Stimulated activated CD8-positive, alpha-beta memory T cell treated with anti-CD3 and anti-CD28 coated beads, Interleukin-7, amount 100 ng/mL, for 4 hours (primary cell): Measurements from ENCODE around the gene AGPAT3.
"Not testable (repeated sequence)": the region's sequence is repeated elsewhere in the genome, so short reads cannot be mapped to it uniquely, and the experiment has no call there.

Source experiments
- DNase-seq, 2 donors: peaks; one replicate each; pipeline ENCODE4 v3.0.0-alpha.2; 2020; ENCODE audit warnings: low read depth in 2 of 2

Gene AGPAT3

GRCh38 chr21:43882952-43883545, 18.0 kb downstream of the AGPAT3 start:
- DNase-seq, result no peak

- no peak for DNase-seq
These were observed 19.2 kb downstream of the AGPAT3 start for GRCh38 chr21:43884012-43884860.

GRCh38 chr21:43884861-43885417, 19.9 kb downstream of the AGPAT3 start:
- DNase-seq, result no peak

- DNase-seq, result no peak
These were observed 20.7 kb downstream of the AGPAT3 start for GRCh38 chr21:43885721-43886120.

GRCh38 chr21:43886565-43886964, 21.5 kb downstream of the AGPAT3 start:
- DNase-seq, result no peak

- no peak for DNase-seq
These were observed 24.0 kb downstream of the AGPAT3 start for GRCh38 chr21:43889069-43889468.

- no peak for DNase-seq
These were observed 25.0 kb downstream of the AGPAT3 start for GRCh38 chr21:43890042-43890441.

- no peak for DNase-seq
These were observed 27.3 kb downstream of the AGPAT3 start for GRCh38 chr21:43892334-43892733.

GRCh38 chr21:43892984-43893535, 28.0 kb downstream of the AGPAT3 start:
- DNase-seq, result no peak

- DNase-seq, result no peak
These were observed 28.6 kb downstream of the AGPAT3 start for GRCh38 chr21:43893536-43894205.

GRCh38 chr21:43894206-43894577, 29.2 kb downstream of the AGPAT3 start:
- no peak for DNase-seq

- DNase-seq, result no peak
These were observed 30.2 kb downstream of the AGPAT3 start for GRCh38 chr21:43895196-43895595.

GRCh38 chr21:43896696-43897299, 31.8 kb downstream of the AGPAT3 start:
- DNase-seq, result not testable (repeated sequence)

- no peak for DNase-seq
These were observed 34.5 kb downstream of the AGPAT3 start for GRCh38 chr21:43899307-43900077.

GRCh38 chr21:43900078-43900385, 35.0 kb downstream of the AGPAT3 start:
- no peak for DNase-seq

- no peak for DNase-seq
These were observed 35.7 kb downstream of the AGPAT3 start for GRCh38 chr21:43900690-43901089.

GRCh38 chr21:43902441-43902840, 37.4 kb downstream of the AGPAT3 start:
- DNase-seq, result no peak

- DNase-seq, result no peak
These were observed 38.5 kb downstream of the AGPAT3 start for GRCh38 chr21:43903451-43904091.

- no peak for DNase-seq
These were observed 39.3 kb downstream of the AGPAT3 start for GRCh38 chr21:43904331-43904781.

GRCh38 chr21:43905726-43906455, 40.9 kb downstream of the AGPAT3 start:
- DNase-seq, result no peak
